Chondrocyte (in vitro differentiated cells): ENCODE measurements around the gene ZNF266. TPM values are rescaled to one million over a fixed set of nuclear protein-coding genes. Genes with fewer than 3 reads are reported as not detected.
A peak's percentile ranks its signal among the peaks of the same experiment; 100 is the strongest.

ENCODE experiments used
- DNase-seq: peaks from one replicate; pipeline ENCODE4 v3.0.0; 2021; ENCODE audit warnings: mixed read lengths, low spot score
- H3K27ac Mint-ChIP-seq: one replicate; pipeline ENCODE4 v1.8.0; 2021; ENCODE audit warnings: mild to moderate bottlenecking, moderate library complexity, mixed read lengths; ENCODE audit not compliant: unreplicated experiment
- H3K27me3 Mint-ChIP-seq: 2 replicates; pipeline ENCODE4 v1.8.0; 2021; ENCODE audit warnings: low read depth, mixed read lengths
- H3K36me3 Mint-ChIP-seq: 2 replicates; pipeline ENCODE4 v1.8.0; 2021; ENCODE audit warnings: low read depth, mixed read lengths
- H3K4me1 Mint-ChIP-seq: 2 replicates; pipeline ENCODE4 v1.8.0; 2021; ENCODE audit warnings: low read depth, mild to moderate bottlenecking, mixed read lengths
- H3K4me3 Mint-ChIP-seq: one replicate; pipeline ENCODE4 v1.8.0; 2021; ENCODE audit warnings: mild to moderate bottlenecking, moderate library complexity, mixed read lengths; ENCODE audit not compliant: unreplicated experiment
- H3K9me3 Mint-ChIP-seq: 2 replicates; pipeline ENCODE4 v1.8.0; 2021; ENCODE audit warnings: low read depth, mixed read lengths
- total RNA-seq: library from RNA; stranded (reverse); gene quantifications from 3 replicates; pipeline ENCODE4 v1.2.1, GENCODE V29; 2021
- TF ChIP-seq, protein P1 (sequence below): fragments of 200-600 bp; sonication (generic); IDR thresholded peaks from 2 replicates; pipeline ENCODE4 v1.5.0; 2021; ENCODE audit warnings: antibody characterized with exemption, mild to moderate bottlenecking, moderate library complexity

ZNF266 gene
- total RNA-seq, 1 donor from 2014 or later, result 13.0 TPM

DNA sequence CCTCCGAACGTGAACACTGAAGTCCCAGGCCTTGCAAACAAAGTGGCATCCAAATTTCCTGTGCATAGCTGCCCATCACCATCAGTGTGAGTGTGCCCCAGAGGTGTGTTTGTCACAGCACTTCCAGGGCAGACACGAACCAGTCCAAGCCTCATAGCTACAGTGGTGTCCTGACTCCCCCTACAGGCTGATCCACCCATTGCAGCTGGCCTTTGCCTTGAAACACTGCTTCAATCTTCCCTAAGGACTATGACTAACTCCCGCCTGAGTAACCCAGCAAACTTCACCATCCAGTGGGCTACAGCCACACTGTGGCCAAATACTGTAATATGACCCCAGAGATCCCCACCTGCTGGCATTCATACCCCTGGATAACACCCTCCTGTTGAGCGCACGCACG, 3.9 kb downstream of the ZNF266 start:
- DNase-seq, result no peak
- peaks cover 34% of the 10 kb centered on the region for H3K36me3 Mint-ChIP-seq

DNA sequence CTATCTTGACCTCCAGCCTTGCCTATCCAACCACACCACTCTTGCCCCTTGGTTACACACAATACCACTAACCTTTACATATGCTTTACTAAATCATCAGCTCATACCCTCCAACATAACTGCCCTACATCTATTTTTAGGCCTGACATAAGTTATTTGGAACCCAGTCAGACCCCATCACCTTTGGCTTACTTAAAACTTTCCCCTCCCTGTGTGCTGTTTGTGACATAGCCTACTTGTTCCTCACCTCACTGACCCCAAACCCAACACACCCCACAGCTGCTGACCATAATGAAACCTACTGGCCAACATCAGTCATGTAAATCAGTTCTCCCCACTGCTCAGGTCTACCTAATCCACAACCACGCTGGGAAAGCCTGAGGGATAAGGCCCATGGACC, 4.9 kb downstream of the ZNF266 start:
- H3K27ac Mint-ChIP-seq, result no peak overlapping the region
- peaks cover 11% of the 10 kb centered on the region for H3K4me1 Mint-ChIP-seq
- peaks cover 3% of the 10 kb centered on the region for H3K9me3 Mint-ChIP-seq
- TF ChIP-seq, protein P1, sequence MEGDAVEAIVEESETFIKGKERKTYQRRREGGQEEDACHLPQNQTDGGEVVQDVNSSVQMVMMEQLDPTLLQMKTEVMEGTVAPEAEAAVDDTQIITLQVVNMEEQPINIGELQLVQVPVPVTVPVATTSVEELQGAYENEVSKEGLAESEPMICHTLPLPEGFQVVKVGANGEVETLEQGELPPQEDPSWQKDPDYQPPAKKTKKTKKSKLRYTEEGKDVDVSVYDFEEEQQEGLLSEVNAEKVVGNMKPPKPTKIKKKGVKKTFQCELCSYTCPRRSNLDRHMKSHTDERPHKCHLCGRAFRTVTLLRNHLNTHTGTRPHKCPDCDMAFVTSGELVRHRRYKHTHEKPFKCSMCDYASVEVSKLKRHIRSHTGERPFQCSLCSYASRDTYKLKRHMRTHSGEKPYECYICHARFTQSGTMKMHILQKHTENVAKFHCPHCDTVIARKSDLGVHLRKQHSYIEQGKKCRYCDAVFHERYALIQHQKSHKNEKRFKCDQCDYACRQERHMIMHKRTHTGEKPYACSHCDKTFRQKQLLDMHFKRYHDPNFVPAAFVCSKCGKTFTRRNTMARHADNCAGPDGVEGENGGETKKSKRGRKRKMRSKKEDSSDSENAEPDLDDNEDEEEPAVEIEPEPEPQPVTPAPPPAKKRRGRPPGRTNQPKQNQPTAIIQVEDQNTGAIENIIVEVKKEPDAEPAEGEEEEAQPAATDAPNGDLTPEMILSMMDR, result no peak
- peaks cover 37% of the 10 kb centered on the region for H3K36me3 Mint-ChIP-seq
- H3K4me3 Mint-ChIP-seq, result no peak overlapping the region
- no peak for DNase-seq
- no peaks in the 10 kb centered on the region for H3K27me3 Mint-ChIP-seq

More for the DNA sequence above, 3.9 kb downstream of the ZNF266 start:
- Mint-ChIP-seq H3K27ac (peak overlapping the region; percentile 19), H3K9me3 (peaks cover 7% of the 10 kb centered on the region), H3K4me1 (peaks cover 21% of the 10 kb centered on the region), H3K27me3 (no peaks in the 10 kb centered on the region), H3K4me3 (no peak overlapping the region)
- TF ChIP-seq, protein P1, result peak; percentile 58

DNA sequence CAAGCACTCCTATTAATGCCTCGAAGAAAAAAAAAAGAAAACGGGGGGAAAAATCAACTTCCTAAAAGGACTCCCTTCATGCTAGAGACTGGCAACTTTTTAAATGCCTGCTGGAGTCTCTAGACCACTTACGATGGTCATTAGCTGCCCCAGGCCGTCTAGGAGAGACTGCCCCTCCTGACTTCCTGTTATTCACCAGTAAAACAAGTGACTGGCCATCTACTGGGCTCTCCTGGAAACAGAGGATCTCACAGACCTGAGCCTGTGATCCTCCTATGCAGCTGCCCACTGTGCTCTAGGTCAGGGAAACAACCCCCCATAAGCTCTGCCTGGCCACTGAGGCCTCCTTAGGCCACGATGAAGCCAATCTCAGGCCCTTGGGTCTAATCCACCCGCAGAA, 7.4 kb downstream of the ZNF266 start:
- TF ChIP-seq, protein P1, result no peak
- H3K9me3 Mint-ChIP-seq, result peaks cover 17% of the 10 kb centered on the region
- H3K36me3 Mint-ChIP-seq, result peaks cover 57% of the 10 kb centered on the region
- no peak overlapping the region for H3K4me3 Mint-ChIP-seq
- H3K27me3 Mint-ChIP-seq, result no peaks in the 10 kb centered on the region
- no peaks in the 10 kb centered on the region for H3K4me1 Mint-ChIP-seq
- no peak for DNase-seq
- no peak overlapping the region for H3K27ac Mint-ChIP-seq

DNA sequence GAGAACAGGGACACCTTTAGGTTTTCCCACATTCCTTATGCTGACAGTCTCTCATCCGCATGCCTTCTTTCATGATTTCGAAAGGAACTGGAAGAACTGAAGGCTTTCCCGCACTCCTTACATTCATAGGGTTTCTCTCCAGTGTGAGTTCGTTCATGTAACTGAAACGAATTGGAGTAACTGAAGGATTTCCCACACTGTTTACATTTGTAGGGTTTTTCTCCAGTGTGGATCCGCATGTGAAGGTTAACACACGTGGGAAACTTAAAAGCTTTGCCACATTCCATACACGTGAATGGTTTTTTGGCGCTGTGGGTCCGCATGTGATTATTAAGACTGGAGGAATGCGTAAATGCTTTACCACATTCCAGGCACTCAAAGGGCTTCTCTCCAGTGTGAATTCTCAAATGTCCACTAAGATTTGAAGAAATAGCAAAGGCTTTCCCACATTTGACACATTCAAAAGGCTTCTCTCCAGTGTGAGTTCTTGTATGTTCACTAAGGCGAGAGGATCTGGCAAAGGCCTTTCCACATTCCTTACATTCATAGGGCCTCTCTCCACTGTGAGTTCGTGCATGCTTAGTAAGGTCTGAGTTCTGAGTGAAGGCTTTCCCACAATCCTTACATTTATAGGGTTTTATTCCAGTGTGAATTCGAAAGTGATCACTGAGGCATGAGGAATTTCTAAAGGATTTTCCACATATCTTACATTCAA, 22.0 kb downstream of the ZNF266 start:
- H3K27ac Mint-ChIP-seq, result no peak overlapping the region
- TF ChIP-seq, protein P1, result no peak
- peaks cover 74% of the 10 kb centered on the region for H3K9me3 Mint-ChIP-seq
- peaks cover 73% of the 10 kb centered on the region for H3K36me3 Mint-ChIP-seq
- H3K4me3 Mint-ChIP-seq, result no peak overlapping the region
- H3K27me3 Mint-ChIP-seq, result no peaks in the 10 kb centered on the region
- DNase-seq, result no peak
- H3K4me1 Mint-ChIP-seq, result no peaks in the 10 kb centered on the region

DNA sequence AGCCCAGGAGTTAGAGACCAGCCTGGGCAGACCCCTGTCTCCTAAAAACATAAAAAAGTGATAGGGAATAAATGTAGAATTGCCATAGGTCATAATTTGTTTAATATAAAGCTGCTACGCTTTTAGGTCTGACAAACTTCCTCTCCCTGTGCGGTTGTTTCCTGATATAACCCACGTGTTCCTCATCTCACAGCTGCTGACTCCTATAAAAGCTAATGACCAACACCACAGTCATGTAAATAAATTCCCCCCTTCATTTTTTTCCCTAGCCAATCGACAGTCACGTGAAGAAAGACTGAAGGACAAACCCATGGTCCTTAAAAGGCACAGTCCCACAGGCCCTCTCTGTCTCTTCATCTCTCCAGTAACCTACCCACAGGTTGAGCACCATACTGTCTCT, 27.5 kb downstream of the ZNF266 start:
- peaks cover 73% of the 10 kb centered on the region for H3K9me3 Mint-ChIP-seq

More for the DNA sequence above, 27.5 kb downstream of the ZNF266 start:
- no peak for DNase-seq
- Mint-ChIP-seq H3K27ac (no peak overlapping the region), H3K27me3 (no peaks in the 10 kb centered on the region), H3K4me3 (no peak overlapping the region), H3K4me1 (no peaks in the 10 kb centered on the region), H3K36me3 (peaks cover 27% of the 10 kb centered on the region)
- TF ChIP-seq, protein P1, result no peak
